Hepatocyte (in vitro differentiated cells): ENCODE data around the gene INSR.

Experiments
- EZH2phosphoT487 ChIP-seq: fragments of 200-600 bp; sonication (generic); IDR thresholded peaks from one replicate; pipeline ENCODE4 v1.6.1; 2018; ENCODE audit warnings: antibody characterized with exemption, mild to moderate bottlenecking, low read depth, moderate library complexity; ENCODE audit not compliant: unreplicated experiment, severe bottlenecking
- TF ChIP-seq, protein P1 (sequence below): fragments of 200-600 bp; sonication (generic); IDR thresholded peaks from 2 replicates; pipeline ENCODE4 v1.5.1; 2016; ENCODE audit warnings: antibody characterized with exemption, mild to moderate bottlenecking; ENCODE audit not compliant: poor library complexity

GRCh38 chr19:7191946-7192691, 102.1 kb downstream of the INSR start:
- TF ChIP-seq, protein P1, sequence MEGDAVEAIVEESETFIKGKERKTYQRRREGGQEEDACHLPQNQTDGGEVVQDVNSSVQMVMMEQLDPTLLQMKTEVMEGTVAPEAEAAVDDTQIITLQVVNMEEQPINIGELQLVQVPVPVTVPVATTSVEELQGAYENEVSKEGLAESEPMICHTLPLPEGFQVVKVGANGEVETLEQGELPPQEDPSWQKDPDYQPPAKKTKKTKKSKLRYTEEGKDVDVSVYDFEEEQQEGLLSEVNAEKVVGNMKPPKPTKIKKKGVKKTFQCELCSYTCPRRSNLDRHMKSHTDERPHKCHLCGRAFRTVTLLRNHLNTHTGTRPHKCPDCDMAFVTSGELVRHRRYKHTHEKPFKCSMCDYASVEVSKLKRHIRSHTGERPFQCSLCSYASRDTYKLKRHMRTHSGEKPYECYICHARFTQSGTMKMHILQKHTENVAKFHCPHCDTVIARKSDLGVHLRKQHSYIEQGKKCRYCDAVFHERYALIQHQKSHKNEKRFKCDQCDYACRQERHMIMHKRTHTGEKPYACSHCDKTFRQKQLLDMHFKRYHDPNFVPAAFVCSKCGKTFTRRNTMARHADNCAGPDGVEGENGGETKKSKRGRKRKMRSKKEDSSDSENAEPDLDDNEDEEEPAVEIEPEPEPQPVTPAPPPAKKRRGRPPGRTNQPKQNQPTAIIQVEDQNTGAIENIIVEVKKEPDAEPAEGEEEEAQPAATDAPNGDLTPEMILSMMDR = no peak
- TF ChIP-seq EZH2phosphoT487 = no peak
